K562 (cell line): Measurements from ENCODE around the gene TPX2. TPM values are rescaled to one million over a fixed set of nuclear protein-coding genes. Genes with fewer than 3 reads are reported as not detected.

Experiments used
- BACH1 ChIP-seq: fragments of 200-800 bp; sonication (Bioruptor generic); IDR thresholded peaks from 2 replicates; pipeline ENCODE4 v1.6.1; 2016; ENCODE audit warnings: missing genetic modification characterization, missing compliant biosample characterization
- CBFB ChIP-seq: sonication (generic); formaldehyde crosslinking; IDR thresholded peaks from 2 replicates; pipeline ENCODE4 v1.4.0; 2020; ENCODE audit warnings: mild to moderate bottlenecking, missing genetic modification reagents
- CREB5 ChIP-seq: fragments of 250-450 bp; sonication (Bioruptor Pico); IDR thresholded peaks from 2 replicates; pipeline ENCODE4 v1.5.0; 2020; ENCODE audit warnings: mild to moderate bottlenecking
- CREM ChIP-seq: IDR thresholded peaks from 2 replicates; pipeline ENCODE4 v1.6.1; 2014; ENCODE audit warnings: antibody characterized with exemption, low read depth
- E2F5 ChIP-seq: sonication (generic); formaldehyde crosslinking; IDR thresholded peaks from 2 replicates; pipeline ENCODE4 v1.8.0; 2022; ENCODE audit warnings: mild to moderate bottlenecking, missing genetic modification reagents
- HDGF ChIP-seq: fragments of 450-650 bp; IDR thresholded peaks from 2 replicates; pipeline ENCODE4 v1.6.1; 2016
- HEY1 ChIP-seq: fragments of 250-450 bp; sonication (Bioruptor Pico); IDR thresholded peaks from 2 replicates; pipeline ENCODE4 v1.5.0; 2020; ENCODE audit warnings: mild to moderate bottlenecking, moderate library complexity, borderline replicate concordance
- MEF2A ChIP-seq: IDR thresholded peaks from 2 replicates; pipeline ENCODE4 v1.6.1; 2011; ENCODE audit warnings: low read depth, mild to moderate bottlenecking, low read length, moderate library complexity; ENCODE audit not compliant: control insufficient read depth
- MXD1 ChIP-seq: fragments of 250-450 bp; sonication (Bioruptor Pico); IDR thresholded peaks from 2 replicates; pipeline ENCODE4 v1.8.0; 2021; ENCODE audit warnings: borderline replicate concordance, mild to moderate bottlenecking, moderate library complexity; ENCODE audit not compliant: poor library complexity, severe bottlenecking
- NFRKB ChIP-seq: fragments of 450-650 bp; IDR thresholded peaks from 2 replicates; pipeline ENCODE4 v1.6.1; 2016; ENCODE audit warnings: low read depth
- RAD21 ChIP-seq, 2 experiments: fragments of 250-450 bp in 1 of 2; fragments of 450-650 bp in 1 of 2; sonication (Bioruptor Pico) in 1 of 2; formaldehyde crosslinking in 1 of 2; IDR thresholded peaks in 1 of 2; conservative IDR thresholded peaks in 1 of 2; 2 replicates each; pipeline versions ENCODE4 v1.4.0 to v1.8.0; 2020 to 2022; ENCODE audit warnings: mild to moderate bottlenecking in 2 of 2, moderate library complexity in 1 of 2
- SAFB ChIP-seq: fragments of 200-400 bp; formaldehyde crosslinking; IDR thresholded peaks from 2 replicates; pipeline ENCODE4 v1.6.1; 2017; ENCODE audit warnings: low read depth, low read length, borderline replicate concordance
- SMAD3 ChIP-seq: fragments of 450-650 bp; formaldehyde crosslinking; conservative IDR thresholded peaks from 2 replicates; pipeline ENCODE4 v1.4.0; 2020; ENCODE audit warnings: mild to moderate bottlenecking
- SMC3 ChIP-seq: conservative IDR thresholded peaks from 2 replicates; pipeline ENCODE4 v1.6.1; 2011; ENCODE audit warnings: low read depth, low read length, improper control_type of control experiment; ENCODE audit not compliant: insufficient read depth
- TEAD2 ChIP-seq: fragments of 450-650 bp; IDR thresholded peaks from 2 replicates; pipeline ENCODE4 v1.6.1; 2016; ENCODE audit warnings: missing genetic modification characterization, control low read depth, missing compliant biosample characterization
- YY1 ChIP-seq, 3 experiments: IDR thresholded peaks; 2 replicates each; pipeline ENCODE4 v1.6.1; 2011; ENCODE audit warnings: low read length in 2 of 3, mild to moderate bottlenecking in 2 of 3, moderate library complexity in 2 of 3, borderline replicate concordance in 1 of 3, control low read depth in 1 of 3, low read depth in 1 of 3; ENCODE audit not compliant: insufficient read depth in 3 of 3, insufficient replicate concordance in 2 of 3, control insufficient read depth in 1 of 3, insufficient read length in 1 of 3; ENCODE audit errors: extremely low read depth in 1 of 3
- ZFP91 ChIP-seq: sonication (generic); formaldehyde crosslinking; IDR thresholded peaks from 2 replicates; pipeline ENCODE4 v1.8.0; 2022; ENCODE audit warnings: mild to moderate bottlenecking, missing genetic modification reagents
- ZNF280B ChIP-seq: fragments of 250-450 bp; sonication (Bioruptor Pico); IDR thresholded peaks from 2 replicates; pipeline ENCODE4 v1.5.1; 2021; ENCODE audit warnings: mild to moderate bottlenecking
- ZNF77 ChIP-seq: fragments of 250-450 bp; sonication (Bioruptor Pico); IDR thresholded peaks from 2 replicates; pipeline ENCODE4 v1.5.0; 2020
- polyA plus RNA-seq, 8 experiments: library from polyadenylated mRNA; depleted of rRNA in 4 of 8; stranded (reverse) in 5 of 8; unstranded in 3 of 8; fragments of >200 nt; fragmentation: Nextera tagmentation in 2 of 8; fragmentation: Illumina TruSeq in 1 of 8; extraction: Ambion mirVana in 2 of 8; extraction: Trizol in 1 of 8; gene quantifications; 2 replicates each; pipeline versions ENCODE4 v1.2.1 to v1.2.3, GENCODE V29; 2011 to 2014; ENCODE audit warnings: inconsistent platforms in 1 of 8, missing spikeins in 1 of 8
- total RNA-seq, 7 experiments: library from RNA; depleted of rRNA in 6 of 7; stranded (reverse); fragments of >200 nt in 6 of 7; fragmentation: Illumina TruSeq in 2 of 7; extraction: Trizol in 2 of 7; gene quantifications; 2 replicates each; pipeline versions ENCODE4 v1.2.1 to v1.2.3, GENCODE V29; 2011 to 2021; ENCODE audit warnings: low replicate concordance in 1 of 7

The TPX2 gene
- total and polyA plus RNA-seq, 9 of the 15 experiments (the other 6 are each of a cell fraction or from before 2014, with no cell fraction given), result 48.0 to 241 (median 133) TPM

GRCh38 chr20:31822421-31823330, 83.6 kb downstream of the TPX2 start (continued):
- TF ChIP-seq ZFP91 (CRISPR knock-in tag) (no peak), CREB5 (CRISPR knock-in tag) (no peak), HEY1 (CRISPR knock-in tag) (no peak), CREM (0 out of 2 replicates have a peak, but pooled peaks have one; percentile 27), BACH1 (tag) (no peak), HDGF (no peak), ZNF77 (CRISPR knock-in tag) (no peak), RAD21 (CRISPR knock-in tag; conservative IDR thresholded peaks at IDR 0.05 in 1 of 2, IDR thresholded peaks at IDR 0.05 in 1 of 2) (peak; percentile 95 to 96), YY1 (IDR thresholded peaks at IDR 0.05; ENCODE audit: borderline replicate concordance in 1 of 3, control insufficient read depth in 1 of 3, extremely low read depth in 1 of 3, insufficient read depth in 3 of 3, insufficient read length in 1 of 3, insufficient replicate concordance in 2 of 3, low read depth in 1 of 3, low read length in 2 of 3) (peak in 2 of 3 experiments; percentile 26 to 29), SMAD3 (no peak), SMC3 (peak; percentile 89), MEF2A (no peak), SAFB (no peak), E2F5 (CRISPR knock-in tag) (0 out of 2 replicates have a peak, but pooled peaks have one; percentile 28), NFRKB (no peak), CBFB (CRISPR knock-in tag) (peak; percentile 15; the same call in 1 of the 2 replicates), TEAD2 (no peak), ZNF280B (CRISPR knock-in tag) (no peak), MXD1 (CRISPR knock-in tag) (no peak)
